ENCODE measurements around the gene CMBL.
A peak's percentile ranks its signal among the peaks of the same experiment; 100 is the strongest.

Gene CMBL

DNA sequence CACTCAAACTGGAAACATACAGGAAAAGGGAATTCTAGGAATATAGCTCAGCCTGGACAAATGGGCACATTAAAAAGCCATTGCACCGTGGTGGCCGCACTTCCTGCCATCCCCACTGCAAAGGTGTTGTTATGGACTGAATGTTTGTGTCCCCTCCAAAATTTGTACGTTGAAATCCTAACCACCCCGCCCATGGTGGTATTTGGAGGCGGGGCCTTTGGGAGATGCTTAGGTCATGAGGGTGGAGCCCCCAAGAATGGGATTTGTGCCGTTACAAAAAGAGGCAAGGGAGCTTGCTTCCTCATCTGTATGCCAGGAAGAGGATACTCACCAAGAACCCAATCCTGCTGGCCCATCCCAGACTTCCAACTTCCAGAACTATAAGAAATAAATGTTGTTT, 1.1 kb upstream of the CMBL start:
- in situ Hi-C loops (cut with MboI; ENCODE audit: low sequenced_read_pairs) = no loop called here

DNA sequence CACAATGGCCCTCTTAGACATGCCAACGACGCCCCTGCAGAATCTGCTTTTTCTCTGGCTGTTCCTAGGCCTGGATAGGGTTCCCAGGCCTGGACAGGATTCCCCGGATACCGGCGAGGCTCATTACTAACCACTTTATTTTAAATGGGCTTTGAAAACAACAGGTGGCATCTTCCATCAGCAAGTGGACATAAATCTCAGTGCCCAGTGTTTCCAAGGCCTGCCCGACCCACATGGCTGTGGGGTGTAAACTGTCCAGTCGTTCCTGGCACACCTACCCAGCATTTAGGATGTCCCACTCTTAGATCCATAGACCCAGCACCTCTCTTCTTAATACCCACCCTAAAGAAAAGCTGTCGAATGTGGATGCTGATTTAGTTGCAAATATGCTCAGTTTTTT, 896 bp downstream of the CMBL start:
- Histone ChIP-seq H3K27me3 (ENCODE audit: low read depth) (no peaks in the 10 kb centered on the region), H3K9me3 (no peaks in the 10 kb centered on the region; the same call in 1 of the 2 replicates), H3K36me3 (replicated peaks) (no peaks in the 10 kb centered on the region), H3K4me1 (peaks cover 9% of the 10 kb centered on the region; the same call in 1 of the 2 replicates), H3K4me3 (peak overlapping the region; percentile 52)
- in situ Hi-C loops (cut with MboI; ENCODE audit: low sequenced_read_pairs) = no loop called here
- peak in 1 of 2 experiments; percentile 12 for DNase-seq (ENCODE audit: low spot score in 2 of 2)

More for the DNA sequence above, 1.1 kb upstream of the CMBL start:
- H3K9me3 ChIP-seq = no peaks in the 10 kb centered on the region
- peaks cover 9% of the 10 kb centered on the region; the same call in 1 of the 2 replicates for H3K4me1 ChIP-seq
- DNase-seq (ENCODE audit: low spot score in 2 of 2) = peak in 1 of 2 experiments; percentile 24
- H3K36me3 ChIP-seq (replicated peaks) = no peaks in the 10 kb centered on the region
- no peak overlapping the region for H3K4me3 ChIP-seq
- no peaks in the 10 kb centered on the region for H3K27me3 ChIP-seq (ENCODE audit: low read depth)

DNA sequence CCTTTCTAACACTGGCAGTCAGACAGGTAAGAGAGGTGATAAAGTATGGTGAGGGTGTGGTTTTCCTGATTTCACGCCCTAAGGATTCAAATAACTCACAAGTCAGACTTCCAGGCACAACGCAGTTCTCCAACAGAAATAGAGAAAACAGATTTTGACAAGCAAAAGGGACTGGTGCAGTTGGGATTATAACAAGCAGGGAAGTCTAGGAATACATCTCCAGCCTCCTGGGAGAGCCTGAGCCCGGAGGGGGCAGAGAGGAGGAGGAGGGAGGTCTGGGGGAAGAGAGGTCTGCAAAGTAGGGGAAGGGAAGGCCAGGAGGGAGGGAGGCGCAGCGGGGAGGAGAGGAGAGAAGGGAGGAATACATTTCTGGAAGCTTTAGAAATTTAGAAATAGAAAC, 1.6 kb downstream of the CMBL start:
- Histone ChIP-seq H3K4me1 (peaks cover 9% of the 10 kb centered on the region), H3K9me3 (no peaks in the 10 kb centered on the region; the same call in 1 of the 2 replicates), H3K4me3 (peak overlapping the region; percentile 52), H3K27me3 (ENCODE audit: low read depth) (no peaks in the 10 kb centered on the region), H3K36me3 (replicated peaks) (no peaks in the 10 kb centered on the region)
- in situ Hi-C loops (cut with MboI; ENCODE audit: low sequenced_read_pairs) = no loop called here
- DNase-seq (ENCODE audit: low spot score in 2 of 2) = peak; percentile 13 to 49

DNA sequence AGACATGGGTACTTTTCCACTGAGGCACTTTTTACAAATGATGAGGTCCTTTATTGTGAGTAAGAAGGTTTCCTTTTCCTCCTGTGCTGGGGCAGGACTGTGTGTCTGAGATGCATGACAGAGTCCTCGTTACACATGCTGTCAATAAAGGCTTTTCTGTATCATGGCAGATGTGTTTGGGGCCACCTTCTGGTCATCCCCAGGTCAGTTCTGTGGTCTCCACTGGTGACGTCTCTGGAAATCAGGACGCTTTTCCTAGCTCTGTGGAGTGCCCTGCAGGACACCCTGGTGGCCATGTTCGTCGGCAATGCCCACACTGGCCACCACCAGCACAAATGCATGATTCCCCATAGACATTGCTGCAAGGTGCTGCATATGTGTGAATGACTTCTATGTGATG, 2.8 kb downstream of the CMBL start:
- peaks cover 6% of the 10 kb centered on the region; the same call in 1 of the 2 replicates for H3K4me1 ChIP-seq
- in situ Hi-C loops (cut with MboI; ENCODE audit: low sequenced_read_pairs) = no loop called here

DNA sequence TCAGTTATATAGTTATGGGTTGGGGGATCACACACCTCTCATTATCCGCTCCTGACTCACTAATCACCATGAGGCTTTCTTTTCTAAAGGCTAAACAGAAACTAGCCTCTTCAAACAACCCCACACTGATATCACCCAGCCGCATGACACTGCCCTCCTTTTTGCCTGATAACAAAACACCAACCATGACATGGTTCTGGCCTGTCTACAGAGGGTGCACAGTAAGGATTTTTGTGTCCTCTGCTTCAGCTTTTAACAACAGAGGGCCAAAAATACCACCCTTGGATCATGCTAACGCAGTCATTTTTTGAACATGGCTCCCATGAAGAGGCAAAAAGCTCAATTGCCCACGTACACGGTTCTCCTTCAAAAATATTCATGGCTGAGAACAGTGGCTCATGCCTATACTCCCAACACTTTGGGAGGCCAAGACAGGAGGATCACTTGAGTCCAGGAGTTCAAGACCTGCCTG, 4.0 kb downstream of the CMBL start:
- H3K27me3 ChIP-seq (ENCODE audit: low read depth) = no peaks in the 10 kb centered on the region
- H3K4me1 ChIP-seq = peaks cover 6% of the 10 kb centered on the region; the same call in 1 of the 2 replicates
- no peak overlapping the region for H3K4me3 ChIP-seq
- DNase-seq (ENCODE audit: low spot score in 2 of 2) = no peak
- H3K9me3 ChIP-seq = no peaks in the 10 kb centered on the region; the same call in 1 of the 2 replicates
- in situ Hi-C loops (cut with MboI; ENCODE audit: low sequenced_read_pairs) = no loop called here
- 0 out of 2 replicates have a peak, but pooled peaks cover 4% of the 10 kb centered on the region for H3K36me3 ChIP-seq (replicated peaks)

More for the DNA sequence above, 2.8 kb downstream of the CMBL start:
- H3K9me3 ChIP-seq = no peaks in the 10 kb centered on the region; the same call in 1 of the 2 replicates
- no peak for DNase-seq (ENCODE audit: low spot score in 2 of 2)
- H3K4me3 ChIP-seq = no peak overlapping the region
- no peaks in the 10 kb centered on the region for H3K27me3 ChIP-seq (ENCODE audit: low read depth)
- H3K36me3 ChIP-seq (replicated peaks) = 0 out of 2 replicates have a peak, but pooled peaks cover 2% of the 10 kb centered on the region

DNA sequence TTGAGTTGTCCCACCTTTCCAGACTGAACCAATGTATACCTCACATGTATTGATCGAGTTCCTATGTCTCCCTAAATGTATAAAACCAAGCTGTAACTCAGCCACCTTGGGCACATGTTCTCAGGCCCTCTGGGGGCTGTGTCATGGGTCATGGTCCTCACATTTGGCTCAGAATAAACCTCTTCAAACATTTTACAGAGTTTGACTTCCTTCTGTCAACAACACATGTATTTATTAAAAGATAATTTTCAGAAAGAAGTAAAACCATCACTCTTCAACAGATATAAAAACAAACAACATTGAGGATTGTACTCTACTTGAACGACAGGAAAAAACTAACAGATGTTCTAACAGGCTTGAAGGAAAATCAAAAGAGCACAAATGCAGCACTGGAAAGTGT, 4.5 kb downstream of the CMBL start:
- Histone ChIP-seq H3K27me3 (ENCODE audit: low read depth) (no peaks in the 10 kb centered on the region), H3K4me3 (no peak overlapping the region), H3K9me3 (no peaks in the 10 kb centered on the region; the same call in 1 of the 2 replicates), H3K4me1 (peaks cover 6% of the 10 kb centered on the region; the same call in 1 of the 2 replicates), H3K36me3 (replicated peaks) (0 out of 2 replicates have a peak, but pooled peaks cover 4% of the 10 kb centered on the region)
- no peak for DNase-seq (ENCODE audit: low spot score in 2 of 2)
- in situ Hi-C loops (cut with MboI; ENCODE audit: low sequenced_read_pairs) = no loop called here

DNA sequence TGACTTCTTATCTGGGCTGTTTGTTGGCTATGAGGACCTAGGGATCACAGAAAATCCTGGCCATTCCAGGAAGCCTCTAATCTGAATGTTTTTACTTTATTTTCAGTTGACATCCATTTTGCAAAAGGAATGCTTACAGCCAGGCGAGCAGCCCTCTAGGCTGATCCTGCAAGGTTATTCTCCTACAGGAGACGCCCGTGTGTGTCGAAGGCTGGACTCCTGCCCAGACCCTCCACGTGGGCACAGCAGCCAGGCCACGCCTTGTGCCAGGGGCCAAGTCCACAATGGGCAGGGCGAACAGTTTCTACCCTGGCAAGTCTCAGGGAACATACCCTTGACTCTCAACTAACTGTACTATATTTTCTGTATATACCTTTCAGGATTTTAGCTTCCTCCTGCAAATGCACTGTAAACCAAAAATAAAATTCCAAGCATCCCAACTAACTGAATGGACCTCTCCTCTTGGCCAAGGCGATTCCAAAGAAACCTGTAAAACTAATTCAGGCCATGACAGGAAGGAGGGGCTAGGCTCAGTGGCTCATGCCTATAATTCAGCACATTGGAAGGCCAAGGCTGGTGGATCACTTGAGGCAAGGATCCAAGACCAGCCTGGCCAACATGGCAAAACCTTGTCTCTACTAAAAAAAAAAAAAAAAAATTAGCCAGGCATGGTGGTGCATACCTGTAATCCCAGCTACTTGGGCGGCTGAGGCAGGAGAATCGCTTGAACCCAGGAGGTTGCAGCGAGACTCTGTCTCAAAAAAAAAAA, 5.7 kb downstream of the CMBL start:
- H3K4me3 ChIP-seq = no peak overlapping the region
- H3K27me3 ChIP-seq (ENCODE audit: low read depth) = no peaks in the 10 kb centered on the region
- peaks cover 6% of the 10 kb centered on the region; the same call in 1 of the 2 replicates for H3K4me1 ChIP-seq
- no peaks in the 10 kb centered on the region; the same call in 1 of the 2 replicates for H3K9me3 ChIP-seq
- in situ Hi-C loops (cut with MboI; ENCODE audit: low sequenced_read_pairs) = no loop called here
- H3K36me3 ChIP-seq (replicated peaks) = 0 out of 2 replicates have a peak, but pooled peaks cover 4% of the 10 kb centered on the region
- DNase-seq (ENCODE audit: low spot score in 2 of 2) = no peak

DNA sequence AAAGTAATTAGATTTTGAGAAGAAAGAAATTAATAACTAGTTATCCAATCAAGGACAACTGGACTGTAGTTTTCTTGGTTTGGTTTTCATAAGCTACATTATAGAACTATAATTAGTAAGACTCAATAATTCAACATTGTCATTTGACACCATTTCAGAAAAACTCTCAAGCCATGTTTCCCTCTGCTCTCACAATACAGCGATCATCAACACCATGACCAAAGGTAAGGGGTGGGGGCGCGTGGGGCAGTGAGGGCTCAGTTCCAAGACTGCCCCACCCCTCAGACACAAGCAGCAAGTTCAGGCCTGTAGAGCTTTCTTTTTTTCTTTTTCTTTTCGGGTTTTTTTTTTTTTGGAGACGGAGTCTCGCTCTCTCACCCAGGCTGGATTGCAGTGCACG, 6.4 kb downstream of the CMBL start:
- Histone ChIP-seq H3K9me3 (no peaks in the 10 kb centered on the region; the same call in 1 of the 2 replicates), H3K27me3 (ENCODE audit: low read depth) (no peaks in the 10 kb centered on the region), H3K36me3 (replicated peaks) (0 out of 2 replicates have a peak, but pooled peaks cover 4% of the 10 kb centered on the region), H3K4me3 (no peak overlapping the region), H3K4me1 (no peaks in the 10 kb centered on the region; the same call in 1 of the 2 replicates)
- in situ Hi-C loops (cut with MboI; ENCODE audit: low sequenced_read_pairs) = no loop called here
- no peak for DNase-seq (ENCODE audit: low spot score in 2 of 2)

DNA sequence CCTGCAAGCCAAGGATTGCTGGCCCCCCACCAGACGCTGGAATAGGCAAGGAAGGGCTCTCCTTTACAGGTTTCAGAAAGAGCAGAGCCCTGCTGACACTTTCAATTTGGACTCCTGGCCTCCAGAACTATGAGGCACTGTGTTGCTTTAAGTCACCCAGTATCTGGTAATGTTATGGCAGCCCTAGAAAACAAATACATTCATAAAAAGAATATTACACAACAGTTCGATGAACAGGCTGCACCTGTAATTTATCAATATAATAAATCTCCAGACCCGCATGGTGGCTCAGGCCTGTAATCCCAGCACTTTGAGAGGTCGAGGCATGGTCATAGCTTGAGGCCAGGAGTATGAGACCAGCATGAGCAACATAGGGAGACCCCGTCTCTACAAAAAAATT, 7.5 kb downstream of the CMBL start:
- no peaks in the 10 kb centered on the region; the same call in 1 of the 2 replicates for H3K9me3 ChIP-seq
- no peak overlapping the region for H3K4me3 ChIP-seq
- H3K36me3 ChIP-seq (replicated peaks) = peaks cover 4% of the 10 kb centered on the region; the same call in 1 of the 2 replicates
- H3K27me3 ChIP-seq (ENCODE audit: low read depth) = no peaks in the 10 kb centered on the region
- in situ Hi-C loops (cut with MboI; ENCODE audit: low sequenced_read_pairs) = no loop called here
- no peak for DNase-seq (ENCODE audit: low spot score in 2 of 2)
- H3K4me1 ChIP-seq = no peaks in the 10 kb centered on the region; the same call in 1 of the 2 replicates

DNA sequence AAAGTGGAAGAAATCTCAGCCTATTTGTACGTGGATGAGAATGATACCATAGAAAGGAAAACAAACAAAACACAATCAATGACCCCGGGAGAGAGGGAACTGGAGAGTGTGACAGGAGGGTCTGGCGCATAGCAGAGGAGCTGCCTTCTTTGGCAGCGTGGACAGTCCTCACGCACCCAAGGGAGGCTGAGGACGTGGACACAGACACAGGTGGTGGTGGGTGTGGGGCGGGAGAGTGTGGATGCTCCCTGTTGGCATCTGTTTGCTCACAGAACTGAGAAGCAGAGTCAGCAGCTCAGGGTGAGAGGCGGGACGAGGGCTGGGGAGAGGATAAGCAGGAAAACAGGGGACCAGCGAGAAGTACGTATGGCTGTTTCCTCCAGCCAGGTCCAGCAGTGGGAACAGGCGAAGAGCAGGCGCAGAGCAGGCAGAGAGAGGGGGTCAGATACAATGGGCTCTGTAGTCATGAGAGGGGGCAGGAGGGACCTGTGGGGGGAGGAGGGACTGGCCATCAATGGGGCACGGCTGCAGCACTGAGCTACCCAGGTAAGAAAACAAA, 10.0 kb downstream of the CMBL start:
- no peak for DNase-seq (ENCODE audit: low spot score in 2 of 2)
- in situ Hi-C loops (cut with MboI; ENCODE audit: low sequenced_read_pairs) = no loop called here
- H3K36me3 ChIP-seq (replicated peaks) = peaks cover 4% of the 10 kb centered on the region; the same call in 1 of the 2 replicates
- no peaks in the 10 kb centered on the region for H3K9me3 ChIP-seq
- H3K4me3 ChIP-seq = no peak overlapping the region
- H3K27me3 ChIP-seq (ENCODE audit: low read depth) = no peaks in the 10 kb centered on the region
- no peaks in the 10 kb centered on the region; the same call in 1 of the 2 replicates for H3K4me1 ChIP-seq

DNA sequence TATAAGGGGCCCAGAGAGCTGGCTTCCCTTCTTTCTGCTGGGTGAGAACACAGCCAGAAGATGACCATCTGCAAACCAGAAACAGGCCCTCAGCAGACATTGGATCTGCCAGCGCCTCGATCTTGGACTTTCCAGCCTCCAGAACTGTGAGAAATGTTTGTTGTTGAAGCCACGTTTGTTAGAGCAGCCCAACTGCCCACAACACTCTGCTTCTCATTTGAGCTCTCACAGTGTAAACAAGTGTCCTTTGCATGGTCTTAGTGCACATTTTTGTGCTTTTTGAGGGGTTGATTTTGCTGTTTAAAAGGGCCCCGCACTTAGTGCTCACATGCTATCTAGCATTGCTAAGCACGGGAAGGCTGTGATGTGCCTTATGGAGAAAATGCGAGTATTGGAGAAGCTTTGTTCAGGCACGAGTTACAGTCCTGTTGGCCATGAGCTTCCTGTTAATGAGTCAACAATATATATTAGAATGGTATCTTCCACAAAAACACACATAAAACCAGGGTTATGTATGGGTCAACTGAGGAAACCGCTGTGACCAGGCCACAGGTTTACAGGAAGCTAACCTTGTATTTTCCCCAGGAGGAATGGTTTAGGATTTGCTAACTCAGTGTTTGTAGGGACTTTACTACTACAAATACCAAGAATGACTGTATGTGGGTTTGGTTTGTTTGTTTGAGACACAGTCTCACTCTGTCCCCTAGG, 11.9 kb downstream of the CMBL start:
- Histone ChIP-seq H3K4me3 (no peak overlapping the region), H3K27me3 (ENCODE audit: low read depth) (no peaks in the 10 kb centered on the region), H3K9me3 (no peaks in the 10 kb centered on the region), H3K4me1 (no peaks in the 10 kb centered on the region), H3K36me3 (replicated peaks) (peaks cover 4% of the 10 kb centered on the region; the same call in 1 of the 2 replicates)
- DNase-seq (ENCODE audit: low spot score in 2 of 2) = no peak
- in situ Hi-C loops (cut with MboI; ENCODE audit: low sequenced_read_pairs) = no loop called here

DNA sequence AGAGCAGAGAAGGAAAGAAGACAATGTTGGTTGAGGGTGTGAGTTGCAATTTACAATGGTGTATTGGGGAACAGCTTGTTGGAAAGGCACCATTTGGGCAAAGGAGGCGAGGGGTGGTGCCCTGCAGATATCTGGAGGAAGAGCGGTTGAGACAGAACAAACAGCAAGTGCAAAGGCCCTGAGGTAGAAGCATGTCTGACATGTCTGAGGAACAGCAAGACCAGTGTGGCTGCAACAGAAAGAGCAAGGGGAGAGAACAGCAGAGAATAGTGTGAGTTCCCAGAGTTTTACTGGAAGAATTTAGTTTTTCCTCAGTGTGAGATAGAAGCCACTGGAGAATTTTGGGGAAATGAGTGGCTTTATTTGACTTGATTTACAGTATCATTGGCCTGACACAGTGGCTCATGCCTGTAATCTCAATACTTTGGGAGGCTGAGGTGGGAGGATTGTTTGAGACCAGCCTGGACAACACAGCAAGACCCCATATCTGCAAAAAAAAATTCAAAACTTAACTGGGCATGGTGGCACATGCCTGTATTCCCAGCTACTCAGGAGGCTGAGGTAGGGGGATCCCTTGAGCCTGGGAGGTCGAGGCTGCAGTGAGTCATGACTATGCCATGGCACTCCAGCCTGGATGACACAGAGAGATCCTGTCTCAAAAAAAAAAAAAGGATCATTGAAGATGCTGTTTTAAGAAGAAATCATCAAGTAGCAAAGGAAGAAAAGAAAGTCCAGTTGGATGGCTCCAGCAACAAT, 13.6 kb downstream of the CMBL start:
- peaks cover 3% of the 10 kb centered on the region for H3K36me3 ChIP-seq (replicated peaks)
- no peak for DNase-seq (ENCODE audit: low spot score in 2 of 2)
- in situ Hi-C loops (cut with MboI; ENCODE audit: low sequenced_read_pairs) = no loop called here

More for the DNA sequence above, 13.6 kb downstream of the CMBL start:
- Histone ChIP-seq H3K9me3 (no peaks in the 10 kb centered on the region), H3K4me3 (no peak overlapping the region), H3K4me1 (no peaks in the 10 kb centered on the region), H3K27me3 (ENCODE audit: low read depth) (no peaks in the 10 kb centered on the region)

All from HAP-1 (cell line).